Prostate gland (tissue), 2 donors: ENCODE data around the gene C3orf22.

Experiments
- POLR2A ChIP-seq: fragments of 450-650 bp; IDR thresholded peaks from one replicate; pipeline ENCODE4 v1.6.1; 2016; ENCODE audit warnings: antibody characterized with exemption, mild to moderate bottlenecking
- POLR2AphosphoS5 ChIP-seq: sonication (generic); formaldehyde crosslinking; IDR thresholded peaks from one replicate; pipeline ENCODE4 v1.6.1; 2017; ENCODE audit warnings: antibody characterized with exemption
- TF ChIP-seq, protein P1 (sequence below), 4 experiments: fragments of 200-600 bp in 2 of 4; fragments of 450-650 bp in 2 of 4; sonication (generic) in 2 of 4; IDR thresholded peaks; 1 replicate in 3 of 4; 2 replicates in 1 of 4; pipeline ENCODE4 v1.5.1; 2016 to 2019; ENCODE audit warnings: antibody characterized with exemption in 4 of 4, mild to moderate bottlenecking in 2 of 4, moderate library complexity in 2 of 4

DNA sequence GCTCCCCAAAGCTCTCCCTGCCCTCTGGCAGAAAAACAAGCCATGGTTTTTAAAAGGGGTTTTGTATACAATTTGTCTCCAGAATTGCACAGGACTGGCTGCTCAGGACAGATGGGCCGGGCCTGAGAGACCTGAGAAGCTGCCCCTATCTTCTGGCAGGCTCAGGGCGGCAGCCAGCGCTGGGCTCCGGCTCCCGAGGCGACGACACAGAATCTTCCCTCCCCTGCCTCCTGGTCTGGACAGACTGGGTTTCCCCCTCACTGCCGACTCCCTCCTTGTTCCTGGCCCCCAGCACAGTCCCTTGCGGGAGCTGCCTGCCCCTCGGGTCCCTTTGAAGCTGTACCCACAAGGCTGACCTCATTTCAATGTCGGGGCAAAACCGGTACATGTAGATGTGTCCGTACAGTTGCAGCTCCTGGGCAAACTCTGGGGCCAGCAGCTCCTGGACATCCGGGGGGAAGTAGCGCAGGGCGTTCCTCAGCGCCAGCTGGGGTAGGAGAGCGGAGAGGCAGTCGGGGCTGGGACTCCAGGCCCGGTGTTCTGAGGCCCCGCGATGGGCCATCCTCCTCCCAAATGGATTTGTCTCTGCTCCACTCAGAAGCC, 48.3 kb downstream of the C3orf22 start:
- TF ChIP-seq, protein P1, sequence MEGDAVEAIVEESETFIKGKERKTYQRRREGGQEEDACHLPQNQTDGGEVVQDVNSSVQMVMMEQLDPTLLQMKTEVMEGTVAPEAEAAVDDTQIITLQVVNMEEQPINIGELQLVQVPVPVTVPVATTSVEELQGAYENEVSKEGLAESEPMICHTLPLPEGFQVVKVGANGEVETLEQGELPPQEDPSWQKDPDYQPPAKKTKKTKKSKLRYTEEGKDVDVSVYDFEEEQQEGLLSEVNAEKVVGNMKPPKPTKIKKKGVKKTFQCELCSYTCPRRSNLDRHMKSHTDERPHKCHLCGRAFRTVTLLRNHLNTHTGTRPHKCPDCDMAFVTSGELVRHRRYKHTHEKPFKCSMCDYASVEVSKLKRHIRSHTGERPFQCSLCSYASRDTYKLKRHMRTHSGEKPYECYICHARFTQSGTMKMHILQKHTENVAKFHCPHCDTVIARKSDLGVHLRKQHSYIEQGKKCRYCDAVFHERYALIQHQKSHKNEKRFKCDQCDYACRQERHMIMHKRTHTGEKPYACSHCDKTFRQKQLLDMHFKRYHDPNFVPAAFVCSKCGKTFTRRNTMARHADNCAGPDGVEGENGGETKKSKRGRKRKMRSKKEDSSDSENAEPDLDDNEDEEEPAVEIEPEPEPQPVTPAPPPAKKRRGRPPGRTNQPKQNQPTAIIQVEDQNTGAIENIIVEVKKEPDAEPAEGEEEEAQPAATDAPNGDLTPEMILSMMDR (IDR thresholded peaks at IDR 0.05): no peak
- no peak for TF ChIP-seq POLR2A
- no peak for TF ChIP-seq POLR2AphosphoS5
